Natural killer cell treated with Interleukin-12 subunit alpha and Interleukin-12 subunit beta and Interleukin-15 and Interleukin-18, amount 100 ng/mL, for 72 hours (primary cell): Measurements from ENCODE around the gene SPPL2C. TPM values are rescaled to one million over a fixed set of nuclear protein-coding genes. Genes with fewer than 3 reads are reported as not detected.

Experiments
- ATAC-seq, 2 donors: fragments of 150-1000 bp; cut with Tn5 transposase in 1 of 2; sonication (Bioruptor Pico), chemical (Tn5 transposase) in 1 of 2; 2 replicates each; pipeline ENCODE4 v1.10.0; 2021
- DNase-seq: peaks from one replicate; pipeline ENCODE4 v3.0.0; 2022; ENCODE audit warnings: low spot score
- H3K27ac Mint-ChIP-seq, 2 donors: 1 replicate in 1 of 2; 2 replicates in 1 of 2; pipeline ENCODE4 v1.8.0; 2022; ENCODE audit warnings: mixed read lengths in 2 of 2, mild to moderate bottlenecking in 1 of 2, moderate library complexity in 1 of 2
- H3K27me3 Mint-ChIP-seq, 2 donors: 1 replicate in 1 of 2; 2 replicates in 1 of 2; pipeline ENCODE4 v1.8.0; 2022; ENCODE audit warnings: mixed read lengths in 2 of 2
- H3K36me3 Mint-ChIP-seq: one replicate; pipeline ENCODE4 v1.8.0; 2022; ENCODE audit warnings: mixed read lengths
- H3K4me1 Mint-ChIP-seq, 2 donors: 1 replicate in 1 of 2; 2 replicates in 1 of 2; pipeline ENCODE4 v1.8.0; 2022; ENCODE audit warnings: low read depth in 2 of 2, mixed read lengths in 2 of 2, mild to moderate bottlenecking in 1 of 2
- H3K4me3 Mint-ChIP-seq: one replicate; pipeline ENCODE4 v1.8.0; 2022; ENCODE audit warnings: mixed read lengths
- H3K9me3 Mint-ChIP-seq: 2 replicates; pipeline ENCODE4 v1.8.0; 2022; ENCODE audit warnings: mixed read lengths
- total RNA-seq, 2 donors: library from RNA; stranded (reverse); gene quantifications; one replicate each; pipeline ENCODE4 v1.2.3, GENCODE V29; 2022

Gene SPPL2C
- total RNA-seq, 2 donors from 2014 or later = not detected

- H3K36me3 Mint-ChIP-seq = no peaks in the 10 kb centered on the region
- no peaks in the 10 kb centered on the region for H3K9me3 Mint-ChIP-seq
- no peak overlapping the region for H3K27ac Mint-ChIP-seq
- H3K4me3 Mint-ChIP-seq = no peak overlapping the region
- H3K27me3 Mint-ChIP-seq = peaks cover 0 to 4% of the 10 kb centered on the region in 2 donors
- ATAC-seq (no peak), DNase-seq (no peak)
- no peaks in the 10 kb centered on the region for H3K4me1 Mint-ChIP-seq
These were observed 23.5 kb upstream of the SPPL2C start for GRCh38 chr17:45821147-45821546.

- H3K4me3 Mint-ChIP-seq = no peak overlapping the region
- DNase-seq (no peak), ATAC-seq (no peak)
- no peaks in the 10 kb centered on the region for H3K4me1 Mint-ChIP-seq
- H3K27me3 Mint-ChIP-seq = peaks cover 0 to 8% of the 10 kb centered on the region in 2 donors
- H3K27ac Mint-ChIP-seq = no peak overlapping the region
- no peaks in the 10 kb centered on the region for H3K9me3 Mint-ChIP-seq
- H3K36me3 Mint-ChIP-seq = no peaks in the 10 kb centered on the region
These were observed 21.1 kb upstream of the SPPL2C start for GRCh38 chr17:45823598-45823997.

GRCh38 chr17:45824475-45824874 is 20.2 kb upstream of the SPPL2C start:
- H3K27ac Mint-ChIP-seq = no peak overlapping the region
- no peak for DNase-seq
- no peak overlapping the region for H3K4me3 Mint-ChIP-seq
- H3K36me3 Mint-ChIP-seq = no peaks in the 10 kb centered on the region
- ATAC-seq = no peak
- H3K4me1 Mint-ChIP-seq = no peaks in the 10 kb centered on the region
- H3K9me3 Mint-ChIP-seq = no peaks in the 10 kb centered on the region
- peaks cover 0 to 9% of the 10 kb centered on the region in 2 donors for H3K27me3 Mint-ChIP-seq

- Mint-ChIP-seq H3K4me1 (no peaks in the 10 kb centered on the region), H3K36me3 (no peaks in the 10 kb centered on the region), H3K27ac (no peak overlapping the region), H3K27me3 (peaks cover 0 to 9% of the 10 kb centered on the region in 2 donors), H3K9me3 (no peaks in the 10 kb centered on the region), H3K4me3 (no peak overlapping the region)
- peak in 1 of 2 donors; percentile 18 for ATAC-seq
- no peak for DNase-seq
These were observed 19.7 kb upstream of the SPPL2C start for GRCh38 chr17:45824901-45825492.

GRCh38 chr17:45825792-45826191 is 18.9 kb upstream of the SPPL2C start:
- ATAC-seq = no peak
- Mint-ChIP-seq H3K27me3 (peaks cover 0 to 6% of the 10 kb centered on the region in 2 donors), H3K4me1 (no peaks in the 10 kb centered on the region)

GRCh38 chr17:45826919-45827588 is 17.6 kb upstream of the SPPL2C start:
- no peaks in the 10 kb centered on the region for H3K9me3 Mint-ChIP-seq
- H3K27ac Mint-ChIP-seq = no peak overlapping the region
- ATAC-seq (no peak), DNase-seq (no peak)
- no peaks in the 10 kb centered on the region for H3K36me3 Mint-ChIP-seq
- H3K4me1 Mint-ChIP-seq = no peaks in the 10 kb centered on the region
- H3K27me3 Mint-ChIP-seq = peaks cover 0 to 5% of the 10 kb centered on the region in 2 donors
- H3K4me3 Mint-ChIP-seq = no peak overlapping the region

More at GRCh38 chr17:45825792-45826191, 18.9 kb upstream of the SPPL2C start:
- Mint-ChIP-seq H3K4me3 (no peak overlapping the region), H3K27ac (no peak overlapping the region), H3K9me3 (no peaks in the 10 kb centered on the region), H3K36me3 (no peaks in the 10 kb centered on the region)
- DNase-seq = no peak

- Mint-ChIP-seq H3K36me3 (no peaks in the 10 kb centered on the region), H3K4me3 (no peak overlapping the region), H3K4me1 (no peaks in the 10 kb centered on the region), H3K9me3 (no peaks in the 10 kb centered on the region), H3K27me3 (peaks cover 0 to 5% of the 10 kb centered on the region in 2 donors), H3K27ac (no peak overlapping the region)
- no peak for DNase-seq
- no peak for ATAC-seq
These were observed 16.5 kb upstream of the SPPL2C start for GRCh38 chr17:45828171-45828570.

- Mint-ChIP-seq H3K4me1 (no peaks in the 10 kb centered on the region), H3K9me3 (no peaks in the 10 kb centered on the region), H3K27me3 (peaks cover 0 to 5% of the 10 kb centered on the region in 2 donors), H3K27ac (no peak overlapping the region), H3K4me3 (no peak overlapping the region), H3K36me3 (no peaks in the 10 kb centered on the region)
- no peak for DNase-seq
- no peak for ATAC-seq
These were observed 16.0 kb upstream of the SPPL2C start for GRCh38 chr17:45828582-45829133.

- peaks cover 0 to 2% of the 10 kb centered on the region in 2 donors for H3K27me3 Mint-ChIP-seq
- ATAC-seq (no peak), DNase-seq (no peak)
- no peak overlapping the region for H3K27ac Mint-ChIP-seq
- no peaks in the 10 kb centered on the region for H3K36me3 Mint-ChIP-seq
- no peaks in the 10 kb centered on the region for H3K4me1 Mint-ChIP-seq
- H3K9me3 Mint-ChIP-seq = no peaks in the 10 kb centered on the region
- no peak overlapping the region for H3K4me3 Mint-ChIP-seq
These were observed 10.8 kb upstream of the SPPL2C start for GRCh38 chr17:45833920-45834319.

- Mint-ChIP-seq H3K27me3 (peaks cover 0 to 2% of the 10 kb centered on the region in 2 donors), H3K36me3 (no peaks in the 10 kb centered on the region), H3K9me3 (no peaks in the 10 kb centered on the region), H3K4me3 (no peak overlapping the region), H3K27ac (no peak overlapping the region), H3K4me1 (no peaks in the 10 kb centered on the region)
- peak; percentile 58 for DNase-seq
- no peak for ATAC-seq
These were observed 9.9 kb upstream of the SPPL2C start for GRCh38 chr17:45834471-45835396.

GRCh38 chr17:45835481-45835880 is 9.2 kb upstream of the SPPL2C start:
- ATAC-seq = no peak
- Mint-ChIP-seq H3K27ac (no peak overlapping the region), H3K9me3 (no peaks in the 10 kb centered on the region), H3K36me3 (no peaks in the 10 kb centered on the region), H3K4me3 (no peak overlapping the region), H3K27me3 (peaks cover 0 to 2% of the 10 kb centered on the region in 2 donors), H3K4me1 (no peaks in the 10 kb centered on the region)
- DNase-seq = no peak

GRCh38 chr17:45836047-45837044 is 8.3 kb upstream of the SPPL2C start:
- Mint-ChIP-seq H3K4me1 (no peaks in the 10 kb centered on the region), H3K27me3 (peaks cover 0 to 2% of the 10 kb centered on the region in 2 donors), H3K9me3 (no peaks in the 10 kb centered on the region), H3K27ac (no peak overlapping the region), H3K36me3 (no peaks in the 10 kb centered on the region), H3K4me3 (no peak overlapping the region)
- ATAC-seq = peak in 1 of 2 donors; percentile 25
- no peak for DNase-seq

- H3K4me1 Mint-ChIP-seq = no peaks in the 10 kb centered on the region
- no peak overlapping the region for H3K27ac Mint-ChIP-seq
- no peak for DNase-seq
- ATAC-seq = no peak
- no peak overlapping the region for H3K4me3 Mint-ChIP-seq
- peaks cover 0 to 2% of the 10 kb centered on the region in 2 donors for H3K27me3 Mint-ChIP-seq
- H3K9me3 Mint-ChIP-seq = no peaks in the 10 kb centered on the region
- H3K36me3 Mint-ChIP-seq = no peaks in the 10 kb centered on the region
These were observed 7.5 kb upstream of the SPPL2C start for GRCh38 chr17:45837187-45837586.
